ENCODE measurements around the gene PRR5L. TPM values are rescaled to one million over a fixed set of nuclear protein-coding genes. Genes with fewer than 3 reads are reported as not detected.

The PRR5L gene
- total RNA-seq, 1 donor from 2014 or later: 14.7 TPM

GRCh38 chr11:36292311-36292722, 3.8 kb upstream of the PRR5L start:
- H3K4me1 ChIP-seq: peaks cover 10% of the 10 kb centered on the region
- no peak overlapping the region for H3K27ac ChIP-seq
- H3F3A ChIP-seq (ENCODE audit: low read depth): peaks cover 9% of the 10 kb centered on the region
- Mint-ChIP-seq H3K9me3 (peaks cover 1% of the 10 kb centered on the region), H3K4me3 (no peak overlapping the region), H3K4me1 (peaks cover 29% of the 10 kb centered on the region), H3K27ac (no peak overlapping the region), H3K27me3 (ENCODE audit: insufficient read depth, low read depth) (peaks cover 4% of the 10 kb centered on the region), H3K36me3 (no peaks in the 10 kb centered on the region)
- no peaks in the 10 kb centered on the region for H4K20me1 ChIP-seq (ENCODE audit: low read depth)
- peaks cover 20% of the 10 kb centered on the region for H3K27me3 ChIP-seq
- H2AFZ ChIP-seq (replicated peaks): no peak overlapping the region
- H3K9ac ChIP-seq: no peak overlapping the region
- no peaks in the 10 kb centered on the region for H3K36me3 ChIP-seq
- H3K4me2 ChIP-seq: no peak overlapping the region
- no peak overlapping the region for H3K4me3 ChIP-seq
- H3K79me2 ChIP-seq (ENCODE audit: low read depth): no peaks in the 10 kb centered on the region
- peak; percentile 47 for DNase-seq (ENCODE audit: low spot score)
- no peaks in the 10 kb centered on the region for H3K9me3 ChIP-seq (ENCODE audit: low read depth)
- TF ChIP-seq, protein P1, sequence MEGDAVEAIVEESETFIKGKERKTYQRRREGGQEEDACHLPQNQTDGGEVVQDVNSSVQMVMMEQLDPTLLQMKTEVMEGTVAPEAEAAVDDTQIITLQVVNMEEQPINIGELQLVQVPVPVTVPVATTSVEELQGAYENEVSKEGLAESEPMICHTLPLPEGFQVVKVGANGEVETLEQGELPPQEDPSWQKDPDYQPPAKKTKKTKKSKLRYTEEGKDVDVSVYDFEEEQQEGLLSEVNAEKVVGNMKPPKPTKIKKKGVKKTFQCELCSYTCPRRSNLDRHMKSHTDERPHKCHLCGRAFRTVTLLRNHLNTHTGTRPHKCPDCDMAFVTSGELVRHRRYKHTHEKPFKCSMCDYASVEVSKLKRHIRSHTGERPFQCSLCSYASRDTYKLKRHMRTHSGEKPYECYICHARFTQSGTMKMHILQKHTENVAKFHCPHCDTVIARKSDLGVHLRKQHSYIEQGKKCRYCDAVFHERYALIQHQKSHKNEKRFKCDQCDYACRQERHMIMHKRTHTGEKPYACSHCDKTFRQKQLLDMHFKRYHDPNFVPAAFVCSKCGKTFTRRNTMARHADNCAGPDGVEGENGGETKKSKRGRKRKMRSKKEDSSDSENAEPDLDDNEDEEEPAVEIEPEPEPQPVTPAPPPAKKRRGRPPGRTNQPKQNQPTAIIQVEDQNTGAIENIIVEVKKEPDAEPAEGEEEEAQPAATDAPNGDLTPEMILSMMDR (IDR thresholded peaks at IDR 0.05): peak; percentile 76
- no peak for TF ChIP-seq EZH2 (IDR thresholded peaks at IDR 0.05)
- TF ChIP-seq EZH2phosphoT487 (IDR thresholded peaks at IDR 0.05): no peak

- H3K27ac ChIP-seq: no peak overlapping the region
- peaks cover 6% of the 10 kb centered on the region for H3K27me3 Mint-ChIP-seq (ENCODE audit: insufficient read depth, low read depth)
- H3K4me1 Mint-ChIP-seq: peaks cover 9% of the 10 kb centered on the region
- no peaks in the 10 kb centered on the region for H3K27me3 ChIP-seq
- H3K36me3 ChIP-seq: no peaks in the 10 kb centered on the region
- no peak overlapping the region for H3K4me2 ChIP-seq
- peaks cover 1% of the 10 kb centered on the region for H3K9me3 Mint-ChIP-seq
- no peaks in the 10 kb centered on the region for H4K20me1 ChIP-seq (ENCODE audit: low read depth)
- no peaks in the 10 kb centered on the region for H3K36me3 Mint-ChIP-seq
- H3F3A ChIP-seq (ENCODE audit: low read depth): no peaks in the 10 kb centered on the region
- no peaks in the 10 kb centered on the region for H3K79me2 ChIP-seq (ENCODE audit: low read depth)
- H3K9ac ChIP-seq: no peak overlapping the region
- no peak overlapping the region for H3K4me3 Mint-ChIP-seq
- no peak overlapping the region for H3K27ac Mint-ChIP-seq
- H3K9me3 ChIP-seq (ENCODE audit: low read depth): no peaks in the 10 kb centered on the region
- no peak for TF ChIP-seq EZH2phosphoT487 (IDR thresholded peaks at IDR 0.05)
- TF ChIP-seq, protein P1 (IDR thresholded peaks at IDR 0.05): no peak
- no peak for TF ChIP-seq EZH2 (IDR thresholded peaks at IDR 0.05)
- H2AFZ ChIP-seq (replicated peaks): no peak overlapping the region
- DNase-seq (ENCODE audit: low spot score): no peak
- H3K4me3 ChIP-seq: no peak overlapping the region
- peaks cover 5% of the 10 kb centered on the region for H3K4me1 ChIP-seq
Observed at GRCh38 chr11:36296884-36297543, 926 bp downstream of the PRR5L start.

- Histone ChIP-seq H3K36me3 (no peaks in the 10 kb centered on the region), H3K9me3 (ENCODE audit: low read depth) (no peaks in the 10 kb centered on the region), H3K9ac (no peak overlapping the region), H3K4me3 (no peak overlapping the region), H3K27ac (no peak overlapping the region), H2AFZ (replicated peaks) (no peak overlapping the region), H3F3A (ENCODE audit: low read depth) (no peaks in the 10 kb centered on the region), H3K4me1 (peaks cover 4% of the 10 kb centered on the region), H3K4me2 (no peak overlapping the region), H4K20me1 (ENCODE audit: low read depth) (no peaks in the 10 kb centered on the region), H3K27me3 (no peaks in the 10 kb centered on the region), H3K79me2 (ENCODE audit: low read depth) (no peaks in the 10 kb centered on the region)
- DNase-seq (ENCODE audit: low spot score): no peak
- H3K36me3 Mint-ChIP-seq: no peaks in the 10 kb centered on the region
- H3K4me3 Mint-ChIP-seq: no peak overlapping the region
- H3K27me3 Mint-ChIP-seq (ENCODE audit: insufficient read depth, low read depth): peaks cover 4% of the 10 kb centered on the region
- peaks cover 1% of the 10 kb centered on the region for H3K9me3 Mint-ChIP-seq
- H3K27ac Mint-ChIP-seq: no peak overlapping the region
- no peak for TF ChIP-seq EZH2 (IDR thresholded peaks at IDR 0.05)
- TF ChIP-seq, protein P1 (IDR thresholded peaks at IDR 0.05): no peak
- TF ChIP-seq EZH2phosphoT487 (IDR thresholded peaks at IDR 0.05): no peak
- H3K4me1 Mint-ChIP-seq: peaks cover 6% of the 10 kb centered on the region
Observed at GRCh38 chr11:36300650-36301049, 4.6 kb downstream of the PRR5L start.

Measured in neural progenitor cell (in vitro differentiated cells).